ENCODE data around the gene CNTD1.

GRCh38 chr17:42792545-42792944 lies 6.1 kb upstream of the CNTD1 start:
- TF ChIP-seq, protein P1, sequence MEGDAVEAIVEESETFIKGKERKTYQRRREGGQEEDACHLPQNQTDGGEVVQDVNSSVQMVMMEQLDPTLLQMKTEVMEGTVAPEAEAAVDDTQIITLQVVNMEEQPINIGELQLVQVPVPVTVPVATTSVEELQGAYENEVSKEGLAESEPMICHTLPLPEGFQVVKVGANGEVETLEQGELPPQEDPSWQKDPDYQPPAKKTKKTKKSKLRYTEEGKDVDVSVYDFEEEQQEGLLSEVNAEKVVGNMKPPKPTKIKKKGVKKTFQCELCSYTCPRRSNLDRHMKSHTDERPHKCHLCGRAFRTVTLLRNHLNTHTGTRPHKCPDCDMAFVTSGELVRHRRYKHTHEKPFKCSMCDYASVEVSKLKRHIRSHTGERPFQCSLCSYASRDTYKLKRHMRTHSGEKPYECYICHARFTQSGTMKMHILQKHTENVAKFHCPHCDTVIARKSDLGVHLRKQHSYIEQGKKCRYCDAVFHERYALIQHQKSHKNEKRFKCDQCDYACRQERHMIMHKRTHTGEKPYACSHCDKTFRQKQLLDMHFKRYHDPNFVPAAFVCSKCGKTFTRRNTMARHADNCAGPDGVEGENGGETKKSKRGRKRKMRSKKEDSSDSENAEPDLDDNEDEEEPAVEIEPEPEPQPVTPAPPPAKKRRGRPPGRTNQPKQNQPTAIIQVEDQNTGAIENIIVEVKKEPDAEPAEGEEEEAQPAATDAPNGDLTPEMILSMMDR (IDR thresholded peaks at IDR 0.05): no peak
- TF ChIP-seq POLR2A (IDR thresholded peaks at IDR 0.05) (no peak), EP300 (IDR thresholded peaks at IDR 0.05) (no peak)

All from tibial nerve (tissue), 4 donors.